Activated CD8-positive, alpha-beta memory T cell treated with anti-CD3 and anti-CD28 coated beads, Interleukin-2, amount 50 U/mL, for 24 hours (primary cell): ENCODE measurements around the gene PANK1.

Experiments used
- DNase-seq: peaks from one replicate; pipeline ENCODE4 v3.0.0-alpha.2; 2020; ENCODE audit errors: extremely low read depth

Gene PANK1

GRCh38 chr10:89535171-89536012, 109.7 kb downstream of the PANK1 start, which contains the start of gene SLC16A12:
Gene SLC16A12, minus strand, starts transcription at chr10:89535594. Its CDS starts 73,016 bp downstream, at chr10:89462578.
- DNase-seq: no peak

DNA sequence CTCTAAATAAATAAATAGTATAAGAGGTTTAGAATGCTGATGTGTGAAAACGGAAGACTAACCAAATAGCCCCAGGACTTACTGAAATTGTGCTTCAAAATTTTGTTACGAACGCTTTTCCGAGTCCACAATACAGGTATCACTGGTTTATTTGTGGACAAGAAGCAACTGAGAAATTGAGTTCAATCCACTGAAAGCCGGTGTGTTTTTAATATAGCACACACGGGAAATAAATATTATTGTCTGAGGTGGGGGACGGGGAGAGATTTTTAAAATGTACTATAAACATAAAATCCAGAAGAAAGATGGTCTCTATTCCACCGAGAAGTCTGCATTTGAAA, 110.2 kb downstream of the PANK1 start:
- no peak for DNase-seq
